Peyer's patch (tissue), 4 donors: ENCODE results near the gene CNOT1.

Experiments
- POLR2A ChIP-seq, 2 donors: fragments of 450-650 bp; IDR thresholded peaks; one replicate each; pipeline ENCODE4 v1.5.1; 2017; ENCODE audit warnings: antibody characterized with exemption in 2 of 2, mild to moderate bottlenecking in 2 of 2, moderate library complexity in 2 of 2
- TF ChIP-seq, protein P1 (sequence below), 6 experiments: fragments of 450-650 bp in 4 of 6; fragments of 200-600 bp in 2 of 6; sonication (generic) in 1 of 6; IDR thresholded peaks; one replicate each; pipeline ENCODE4 v1.5.1; 2017 to 2019; ENCODE audit warnings: antibody characterized with exemption in 6 of 6, mild to moderate bottlenecking in 3 of 6, moderate library complexity in 1 of 6

DNA sequence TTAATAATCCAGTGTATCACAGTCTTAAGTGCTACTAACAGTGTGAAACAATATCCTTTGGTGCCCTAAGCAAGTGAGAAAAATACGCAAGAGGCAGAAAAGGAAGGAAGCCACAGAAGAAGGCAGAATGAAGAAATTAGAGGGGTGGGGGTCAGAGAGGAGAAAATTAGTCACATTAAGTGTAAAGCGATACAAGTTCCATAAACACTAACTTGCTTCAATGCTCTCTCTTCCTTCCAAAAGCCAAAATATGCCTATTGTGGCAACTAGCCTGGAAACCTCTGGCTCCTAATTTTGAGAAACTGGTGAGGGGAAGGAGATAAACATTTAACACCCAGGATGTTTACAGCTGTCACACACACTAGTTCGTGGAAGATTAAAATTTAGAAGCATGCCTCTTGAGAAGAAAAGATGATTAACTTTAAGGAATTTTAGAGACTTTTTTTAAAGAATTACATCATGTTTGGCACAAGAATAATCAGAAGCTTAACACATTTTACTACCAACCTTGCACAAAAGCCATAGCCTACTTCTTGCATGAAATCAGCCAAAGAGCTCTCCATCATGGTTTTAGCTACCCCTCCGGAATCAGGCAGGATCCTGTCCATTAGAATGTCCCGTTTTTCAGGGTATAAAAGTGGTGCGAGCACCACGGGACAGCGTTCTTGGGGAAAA, 44.7 kb downstream of the CNOT1 start:
- TF ChIP-seq, protein P1, sequence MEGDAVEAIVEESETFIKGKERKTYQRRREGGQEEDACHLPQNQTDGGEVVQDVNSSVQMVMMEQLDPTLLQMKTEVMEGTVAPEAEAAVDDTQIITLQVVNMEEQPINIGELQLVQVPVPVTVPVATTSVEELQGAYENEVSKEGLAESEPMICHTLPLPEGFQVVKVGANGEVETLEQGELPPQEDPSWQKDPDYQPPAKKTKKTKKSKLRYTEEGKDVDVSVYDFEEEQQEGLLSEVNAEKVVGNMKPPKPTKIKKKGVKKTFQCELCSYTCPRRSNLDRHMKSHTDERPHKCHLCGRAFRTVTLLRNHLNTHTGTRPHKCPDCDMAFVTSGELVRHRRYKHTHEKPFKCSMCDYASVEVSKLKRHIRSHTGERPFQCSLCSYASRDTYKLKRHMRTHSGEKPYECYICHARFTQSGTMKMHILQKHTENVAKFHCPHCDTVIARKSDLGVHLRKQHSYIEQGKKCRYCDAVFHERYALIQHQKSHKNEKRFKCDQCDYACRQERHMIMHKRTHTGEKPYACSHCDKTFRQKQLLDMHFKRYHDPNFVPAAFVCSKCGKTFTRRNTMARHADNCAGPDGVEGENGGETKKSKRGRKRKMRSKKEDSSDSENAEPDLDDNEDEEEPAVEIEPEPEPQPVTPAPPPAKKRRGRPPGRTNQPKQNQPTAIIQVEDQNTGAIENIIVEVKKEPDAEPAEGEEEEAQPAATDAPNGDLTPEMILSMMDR (IDR thresholded peaks at IDR 0.05), result no peak
- no peak for TF ChIP-seq POLR2A (IDR thresholded peaks at IDR 0.05)
